CD4-positive, alpha-beta T cell treated with Interleukin-4 for 1 hour (primary cell): ENCODE measurements around the gene CCSER2.

Experiments
- DNase-seq, 2 donors: peaks; one replicate each; pipeline ENCODE4 v3.0.0-alpha.2; 2020 to 2022

The CCSER2 gene

GRCh38 chr10:84552478-84552877 lies 224.1 kb downstream of the CCSER2 start:
- DNase-seq: no peak

- no peak for DNase-seq
These were observed 234.2 kb downstream of the CCSER2 start for GRCh38 chr10:84562592-84562991.

- DNase-seq: no peak
These were observed 235.0 kb downstream of the CCSER2 start for GRCh38 chr10:84563355-84563754.

- DNase-seq: no peak
These were observed 235.5 kb downstream of the CCSER2 start for GRCh38 chr10:84563868-84564267.

GRCh38 chr10:84565881-84566582 lies 237.6 kb downstream of the CCSER2 start:
- no peak for DNase-seq

- DNase-seq: no peak
These were observed 238.7 kb downstream of the CCSER2 start for GRCh38 chr10:84567133-84567532.
